ENCODE results near the gene EIF4G1. TPM values are rescaled to one million over a fixed set of nuclear protein-coding genes. Genes with fewer than 3 reads are reported as not detected.

EIF4G1 gene
- total RNA-seq, 1 experiment from 2014 or later = 532 TPM

- H3K9me3 Mint-ChIP-seq = no peaks in the 10 kb centered on the region
- Histone ChIP-seq H3K23ac (ENCODE audit: insufficient read length, low read depth, low read length) (no peak overlapping the region), H3T11ph (ENCODE audit: low read length) (no peak overlapping the region), H2BK120ac (ENCODE audit: low read depth, low read length, poor library complexity, severe bottlenecking) (no peak overlapping the region), H3K18ac (ENCODE audit: insufficient read length, low read depth, low read length) (no peak overlapping the region), H4K8ac (replicated peaks; ENCODE audit: insufficient read length, low read depth, low read length) (no peak overlapping the region), H3K79me2 (ENCODE audit: insufficient read depth, low read length) (peaks cover 42% of the 10 kb centered on the region), H3K27me3 (ENCODE audit: insufficient read depth, low read length) (no peaks in the 10 kb centered on the region), H3K23me2 (ENCODE audit: insufficient read length, low read depth, low read length, poor library complexity, severe bottlenecking) (peaks cover 10% of the 10 kb centered on the region), H3K4me2 (ENCODE audit: insufficient read depth, insufficient read length, low read length) (peak overlapping the region; percentile 97), H3K14ac (ENCODE audit: insufficient read depth, low read length) (no peak overlapping the region), H2BK12ac (ENCODE audit: insufficient read length, low read depth, low read length) (no peak overlapping the region), H2BK5ac (ENCODE audit: insufficient read length, low read length) (no peak overlapping the region), H2AFZ (ENCODE audit: low read length) (no peak overlapping the region), H3K56ac (ENCODE audit: insufficient read length, low read depth, low read length) (no peak overlapping the region), H3K9me3 (ENCODE audit: control insufficient read depth, low read depth, low read length) (no peaks in the 10 kb centered on the region), H3K79me1 (ENCODE audit: insufficient read depth, low read depth, low read length, poor library complexity, severe bottlenecking) (peaks cover 6% of the 10 kb centered on the region), H4K20me1 (ENCODE audit: control insufficient read depth, insufficient read depth, insufficient read length) (no peaks in the 10 kb centered on the region), H3K4me1 (ENCODE audit: insufficient read depth, low read length) (peaks cover 8% of the 10 kb centered on the region; the same call in 1 of the 2 replicates), H2BK15ac (ENCODE audit: low read depth, low read length) (no peak overlapping the region), H3K9ac (ENCODE audit: extremely low read depth, insufficient read length, low read length) (no peak overlapping the region), H4K91ac (ENCODE audit: insufficient read length, low read depth, low read length) (no peak overlapping the region), H2BK20ac (ENCODE audit: low read depth, low read length, poor library complexity, severe bottlenecking) (no peak overlapping the region), H3K4ac (ENCODE audit: low read depth, low read length) (no peak overlapping the region), H3K27ac (ENCODE audit: insufficient read length, low read depth, low read length) (no peak overlapping the region), H2AK5ac (ENCODE audit: insufficient read length, low read length) (no peak overlapping the region), H4K5ac (ENCODE audit: insufficient read length, low read depth, low read length) (no peak overlapping the region)
- peak overlapping the region in 2 of 3 experiments; percentile 21 to 68; a peak in 3 of 7 replicates for H3K27ac Mint-ChIP-seq
- TF ChIP-seq CTCF (conservative IDR thresholded peaks at IDR 0.05) = no peak
- no peak for DNase-seq
- no peaks in the 10 kb centered on the region for H3K27me3 Mint-ChIP-seq (ENCODE audit: low read depth)
- peak overlapping the region; percentile 87 to 93 for H3K4me3 Mint-ChIP-seq
- H3K4me1 Mint-ChIP-seq = peaks cover 26 to 27% of the 10 kb centered on the region in 2 experiments
- WGBS (ENCODE audit: extremely low coverage, insufficient read length, low lambda C conversion rate) = no CpG with 5 or more reads among the region's 7 CpGs
- peaks cover 36 to 59% (median 46%) of the 10 kb centered on the region in 3 experiments; a peak in 6 of 7 replicates for H3K36me3 Mint-ChIP-seq (ENCODE audit: insufficient read depth in 1 of 3, low read depth in 3 of 3)
Measured at GRCh38 chr3:184316792-184317191, 2.4 kb downstream of the EIF4G1 start.
